ENCODE data around the gene ZCCHC13.

DNA sequence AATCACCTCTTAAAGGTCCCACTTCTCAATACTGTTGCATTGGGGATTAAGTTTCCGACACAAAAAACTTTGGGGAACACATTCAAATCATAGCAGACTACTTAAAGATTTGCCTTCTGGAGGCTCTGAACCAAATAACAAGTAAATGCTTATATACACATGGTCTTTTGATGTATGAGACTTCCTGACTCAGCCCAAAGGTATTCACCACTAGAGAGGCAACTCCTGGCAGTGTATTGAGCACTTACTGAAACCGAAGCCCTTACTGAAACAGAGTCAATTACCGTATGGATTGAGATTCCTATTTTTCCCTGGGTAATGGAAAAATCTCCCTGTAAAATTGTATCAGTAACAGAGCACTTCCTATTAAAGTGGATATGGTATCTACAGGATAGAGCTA, 45.4 kb downstream of the ZCCHC13 start:
- TF ChIP-seq EP300 (IDR thresholded peaks at IDR 0.05) (no peak), POLR2A (IDR thresholded peaks at IDR 0.05) (no peak)
- TF ChIP-seq, protein P1, sequence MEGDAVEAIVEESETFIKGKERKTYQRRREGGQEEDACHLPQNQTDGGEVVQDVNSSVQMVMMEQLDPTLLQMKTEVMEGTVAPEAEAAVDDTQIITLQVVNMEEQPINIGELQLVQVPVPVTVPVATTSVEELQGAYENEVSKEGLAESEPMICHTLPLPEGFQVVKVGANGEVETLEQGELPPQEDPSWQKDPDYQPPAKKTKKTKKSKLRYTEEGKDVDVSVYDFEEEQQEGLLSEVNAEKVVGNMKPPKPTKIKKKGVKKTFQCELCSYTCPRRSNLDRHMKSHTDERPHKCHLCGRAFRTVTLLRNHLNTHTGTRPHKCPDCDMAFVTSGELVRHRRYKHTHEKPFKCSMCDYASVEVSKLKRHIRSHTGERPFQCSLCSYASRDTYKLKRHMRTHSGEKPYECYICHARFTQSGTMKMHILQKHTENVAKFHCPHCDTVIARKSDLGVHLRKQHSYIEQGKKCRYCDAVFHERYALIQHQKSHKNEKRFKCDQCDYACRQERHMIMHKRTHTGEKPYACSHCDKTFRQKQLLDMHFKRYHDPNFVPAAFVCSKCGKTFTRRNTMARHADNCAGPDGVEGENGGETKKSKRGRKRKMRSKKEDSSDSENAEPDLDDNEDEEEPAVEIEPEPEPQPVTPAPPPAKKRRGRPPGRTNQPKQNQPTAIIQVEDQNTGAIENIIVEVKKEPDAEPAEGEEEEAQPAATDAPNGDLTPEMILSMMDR (IDR thresholded peaks at IDR 0.05), result no peak
